Stomach smooth muscle (tissue), 2 donors: ENCODE results near the gene CDK4.
"Not testable (repeated sequence)": the region's sequence is repeated elsewhere in the genome, so short reads cannot be mapped to it uniquely, and the experiment has no call there.

Source experiments
- H3K27ac ChIP-seq: one replicate; pipeline ENCODE4 v1.7.0; 2013; ENCODE audit warnings: mild to moderate bottlenecking, low read length, inconsistent platforms
- H3K27me3 ChIP-seq, 2 donors: one replicate each; pipeline ENCODE4 v1.7.0; 2013; ENCODE audit warnings: low read length in 2 of 2; ENCODE audit not compliant: insufficient read depth in 2 of 2, control insufficient read depth in 1 of 2
- H3K36me3 ChIP-seq, 2 donors: one replicate each; pipeline ENCODE4 v1.7.0; 2013; ENCODE audit warnings: low read length in 2 of 2; ENCODE audit not compliant: control insufficient read depth in 2 of 2, insufficient read depth in 2 of 2
- H3K4me1 ChIP-seq: one replicate; pipeline ENCODE4 v1.7.0; 2013; ENCODE audit warnings: low read length; ENCODE audit not compliant: control insufficient read depth, insufficient read depth
- H3K4me3 ChIP-seq, 2 donors: one replicate each; pipeline ENCODE4 v1.7.0; 2013; ENCODE audit warnings: low read length in 2 of 2
- H3K9ac ChIP-seq, 2 donors: one replicate each; pipeline ENCODE4 v1.7.0; 2013; ENCODE audit warnings: low read length in 2 of 2, mild to moderate bottlenecking in 1 of 2
- H3K9me3 ChIP-seq, 2 donors: one replicate each; pipeline ENCODE4 v1.7.0; 2013; ENCODE audit warnings: low read length in 2 of 2; ENCODE audit not compliant: control insufficient read depth in 2 of 2
- donor health status: healthy.
- donor health status: Pancreatic carcinoma.

Gene CDK4

DNA sequence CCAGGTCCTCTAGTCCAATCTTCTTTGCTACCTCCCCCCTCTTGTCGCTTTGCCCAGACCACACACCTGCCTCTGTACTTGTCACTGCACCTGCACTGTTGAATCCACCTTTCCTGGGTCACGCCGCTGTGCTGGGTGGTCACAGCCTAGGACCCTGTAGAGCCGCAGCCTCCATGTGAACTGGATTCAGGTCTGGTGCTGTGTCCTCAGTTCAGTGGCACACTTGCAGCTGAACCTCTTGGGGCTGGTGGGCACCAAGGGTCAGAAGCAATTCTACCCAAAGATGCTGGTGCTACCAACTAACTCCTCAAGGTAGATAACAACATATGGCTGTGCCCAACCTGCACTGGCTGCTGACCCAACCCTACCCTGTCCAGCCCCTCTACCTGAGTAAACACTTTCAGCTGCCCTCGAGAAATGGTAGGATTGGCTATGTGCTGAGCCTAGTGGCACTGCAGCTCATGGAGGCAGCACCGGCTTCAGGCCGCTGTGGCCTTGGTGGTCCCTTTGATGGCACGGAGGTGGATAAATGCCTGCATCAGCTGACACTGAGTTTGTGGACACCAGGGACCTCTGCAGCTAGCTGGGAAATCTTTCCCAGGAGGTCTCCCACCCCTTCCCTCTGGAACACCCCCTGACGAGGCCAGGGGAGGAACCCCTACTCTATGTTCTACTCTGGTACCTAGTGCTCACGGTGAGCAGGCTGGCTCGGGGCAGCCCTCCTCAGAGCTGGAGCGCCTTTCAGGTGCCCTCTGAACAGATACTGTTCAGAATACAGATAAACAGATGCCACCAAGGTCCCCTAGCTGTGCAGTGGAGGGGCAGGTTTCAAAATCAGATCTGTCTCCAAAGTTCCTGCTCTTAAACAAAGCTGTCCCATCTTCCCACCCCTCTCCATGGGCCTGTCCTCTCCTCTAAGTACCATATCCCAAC, 27.8 kb downstream of the CDK4 start:
- H3K9me3 ChIP-seq, result no peaks in the 10 kb centered on the region
- peaks cover 20 to 33% of the 10 kb centered on the region in 2 donors for H3K27me3 ChIP-seq
- no peak overlapping the region for H3K4me3 ChIP-seq
- no peak overlapping the region for H3K27ac ChIP-seq
- no peak overlapping the region for H3K9ac ChIP-seq
- H3K4me1 ChIP-seq, result peaks cover 18% of the 10 kb centered on the region
- peaks cover 12 to 22% of the 10 kb centered on the region in 2 donors for H3K36me3 ChIP-seq

DNA sequence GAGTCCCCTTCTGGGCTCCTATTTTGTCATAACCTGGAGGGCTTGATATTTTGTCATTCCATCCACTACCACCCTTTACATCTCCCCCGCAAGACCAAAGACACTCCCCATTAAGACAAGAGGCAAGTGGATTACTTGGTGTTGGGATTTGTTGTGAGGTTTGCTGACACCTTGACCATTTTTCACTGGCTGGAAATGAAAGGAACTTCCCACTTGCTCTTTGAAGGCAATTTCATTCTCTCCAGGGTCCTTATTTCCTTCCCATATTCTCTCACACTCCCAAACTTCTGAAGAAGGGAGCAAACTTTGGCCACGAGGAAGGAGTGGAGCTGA, 28.5 kb downstream of the CDK4 start:
- no peak overlapping the region for H3K27ac ChIP-seq
- H3K4me1 ChIP-seq, result peaks cover 18% of the 10 kb centered on the region
- no peak overlapping the region for H3K4me3 ChIP-seq
- peaks cover 18 to 27% of the 10 kb centered on the region in 2 donors for H3K36me3 ChIP-seq
- peaks cover 20 to 33% of the 10 kb centered on the region in 2 donors for H3K27me3 ChIP-seq
- no peaks in the 10 kb centered on the region for H3K9me3 ChIP-seq
- H3K9ac ChIP-seq, result no peak overlapping the region

DNA sequence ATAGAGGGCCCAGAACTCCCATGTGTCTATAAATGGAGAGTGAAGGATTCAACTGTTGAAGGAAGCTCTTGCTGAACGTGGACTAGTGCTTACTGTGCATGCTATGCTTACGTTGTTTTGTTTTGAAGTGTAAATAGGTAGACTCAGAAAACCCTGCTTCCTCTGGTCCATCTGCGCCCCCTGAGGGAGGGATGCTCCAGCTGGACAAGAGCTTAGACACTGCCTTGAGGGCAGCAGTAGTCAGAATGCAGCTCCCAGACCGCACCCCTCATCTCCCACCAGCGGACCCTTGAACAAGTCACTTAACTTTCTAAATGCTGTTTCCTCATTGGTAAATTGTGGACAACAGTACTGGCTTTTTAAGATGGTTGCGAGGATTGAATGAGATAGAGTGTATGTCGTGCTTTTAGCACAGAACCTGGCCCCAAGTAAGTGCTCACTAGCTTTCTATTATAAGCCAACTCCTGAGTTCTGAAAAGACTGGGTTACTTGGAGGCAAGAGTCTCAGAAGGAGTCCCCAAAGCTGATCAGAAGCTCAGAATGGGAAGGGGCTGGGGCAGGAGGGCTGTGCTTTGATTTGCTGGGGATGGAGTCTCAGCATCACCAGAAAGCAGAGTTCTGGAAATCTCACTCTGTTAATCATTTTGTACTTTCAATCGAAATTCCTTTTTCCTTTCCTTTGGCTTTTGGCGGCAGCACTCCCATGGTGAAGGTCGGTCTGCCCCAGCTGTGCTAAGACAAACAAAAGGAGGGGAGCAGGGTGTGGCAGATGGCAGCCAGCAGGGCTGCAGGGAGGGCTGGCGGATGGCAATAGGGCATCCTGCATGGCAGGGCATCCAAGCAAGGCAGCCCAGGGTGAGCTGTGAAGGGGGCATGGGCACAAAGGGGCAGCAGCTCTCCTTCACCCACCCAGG, 29.1 kb downstream of the CDK4 start:
- Histone ChIP-seq H3K27me3 (peaks cover 20 to 29% of the 10 kb centered on the region in 2 donors), H3K9ac (no peak overlapping the region), H3K4me3 (no peak overlapping the region), H3K9me3 (no peaks in the 10 kb centered on the region), H3K36me3 (peaks cover 24 to 32% of the 10 kb centered on the region in 2 donors), H3K4me1 (peaks cover 18% of the 10 kb centered on the region), H3K27ac (no peak overlapping the region)

DNA sequence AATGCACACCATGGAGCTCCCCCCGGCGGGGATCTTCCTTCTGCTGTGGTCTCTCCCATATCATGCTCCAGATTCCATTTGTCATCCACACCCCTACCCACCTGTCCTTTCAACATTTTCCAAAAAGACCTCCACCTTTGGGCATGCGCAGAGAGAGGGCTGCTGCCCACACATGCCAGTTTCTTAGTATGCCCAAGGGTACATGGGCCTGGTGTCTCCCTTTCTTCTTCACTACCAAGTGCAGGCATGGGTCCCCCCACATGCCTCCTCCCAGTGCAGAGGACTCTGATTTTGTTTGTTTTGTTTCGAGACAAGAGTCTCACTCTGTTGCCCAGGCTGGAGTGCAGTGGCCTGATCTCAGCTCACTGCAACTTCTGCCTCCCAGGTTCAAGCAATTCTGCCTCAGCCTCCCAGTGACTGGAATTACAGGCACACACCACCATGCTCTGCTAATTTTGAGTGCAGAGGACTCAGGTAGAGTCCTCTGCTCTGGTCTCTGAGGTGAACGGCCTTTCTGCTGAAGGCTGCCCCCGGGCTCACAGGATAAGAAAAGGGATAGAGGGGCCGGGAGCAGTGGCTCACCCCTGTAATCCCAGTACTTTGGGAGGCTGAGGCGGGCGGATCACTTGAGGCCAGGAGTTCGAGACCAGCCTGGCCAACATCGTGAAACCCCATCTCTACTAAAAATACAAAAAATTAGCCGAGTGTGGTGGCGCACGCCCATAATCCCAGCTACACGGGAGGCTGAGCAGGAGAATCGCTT, 30.1 kb downstream of the CDK4 start:
- Histone ChIP-seq H3K4me1 (peaks cover 12% of the 10 kb centered on the region), H3K36me3 (peaks cover 32 to 37% of the 10 kb centered on the region in 2 donors), H3K27me3 (peaks cover 12 to 19% of the 10 kb centered on the region in 2 donors)
- not testable (repeated sequence) for H3K27ac ChIP-seq, H3K9me3 ChIP-seq, H3K9ac ChIP-seq, H3K4me3 ChIP-seq

DNA sequence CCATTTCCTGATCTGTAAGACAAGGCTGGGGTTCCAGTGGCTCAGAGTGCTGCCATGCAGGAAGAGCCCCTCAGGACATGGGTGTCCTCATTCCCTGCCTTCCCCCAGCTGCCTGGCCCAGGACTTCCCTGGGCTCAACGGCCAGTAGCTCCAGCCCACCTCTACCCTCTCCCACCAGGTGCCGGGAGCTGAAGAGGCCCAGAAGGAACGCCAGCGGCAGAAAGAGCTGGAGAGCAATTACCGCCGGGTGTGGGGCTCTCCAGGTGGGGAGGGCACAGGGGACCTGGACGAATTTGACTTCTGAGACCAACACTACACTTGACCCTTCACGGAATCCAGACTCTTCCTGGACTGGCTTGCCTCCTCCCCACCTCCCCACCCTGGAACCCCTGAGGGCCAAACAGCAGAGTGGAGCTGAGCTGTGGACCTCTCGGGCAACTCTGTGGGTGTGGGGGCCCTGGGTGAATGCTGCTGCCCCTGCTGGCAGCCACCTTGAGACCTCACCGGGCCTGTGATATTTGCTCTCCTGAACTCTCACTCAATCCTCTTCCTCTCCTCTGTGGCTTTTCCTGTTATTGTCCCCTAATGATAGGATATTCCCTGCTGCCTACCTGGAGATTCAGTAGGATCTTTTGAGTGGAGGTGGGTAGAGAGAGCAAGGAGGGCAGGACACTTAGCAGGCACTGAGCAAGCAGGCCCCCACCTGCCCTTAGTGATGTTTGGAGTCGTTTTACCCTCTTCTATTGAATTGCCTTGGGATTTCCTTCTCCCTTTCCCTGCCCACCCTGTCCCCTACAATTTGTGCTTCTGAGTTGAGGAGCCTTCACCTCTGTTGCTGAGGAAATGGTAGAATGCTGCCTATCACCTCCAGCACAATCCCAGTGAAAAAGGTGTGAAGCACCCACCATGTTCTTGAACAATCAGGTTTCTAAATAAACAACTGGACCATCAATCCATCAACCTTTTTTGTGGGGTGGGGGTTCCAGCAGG, 31.2 kb downstream of the CDK4 start:
- Histone ChIP-seq H3K9me3 (no peaks in the 10 kb centered on the region), H3K4me1 (peaks cover 1% of the 10 kb centered on the region), H3K27ac (no peak overlapping the region), H3K36me3 (peaks cover 43 to 48% of the 10 kb centered on the region in 2 donors), H3K4me3 (no peak overlapping the region), H3K27me3 (peaks cover 5 to 8% of the 10 kb centered on the region in 2 donors), H3K9ac (no peak overlapping the region)

DNA sequence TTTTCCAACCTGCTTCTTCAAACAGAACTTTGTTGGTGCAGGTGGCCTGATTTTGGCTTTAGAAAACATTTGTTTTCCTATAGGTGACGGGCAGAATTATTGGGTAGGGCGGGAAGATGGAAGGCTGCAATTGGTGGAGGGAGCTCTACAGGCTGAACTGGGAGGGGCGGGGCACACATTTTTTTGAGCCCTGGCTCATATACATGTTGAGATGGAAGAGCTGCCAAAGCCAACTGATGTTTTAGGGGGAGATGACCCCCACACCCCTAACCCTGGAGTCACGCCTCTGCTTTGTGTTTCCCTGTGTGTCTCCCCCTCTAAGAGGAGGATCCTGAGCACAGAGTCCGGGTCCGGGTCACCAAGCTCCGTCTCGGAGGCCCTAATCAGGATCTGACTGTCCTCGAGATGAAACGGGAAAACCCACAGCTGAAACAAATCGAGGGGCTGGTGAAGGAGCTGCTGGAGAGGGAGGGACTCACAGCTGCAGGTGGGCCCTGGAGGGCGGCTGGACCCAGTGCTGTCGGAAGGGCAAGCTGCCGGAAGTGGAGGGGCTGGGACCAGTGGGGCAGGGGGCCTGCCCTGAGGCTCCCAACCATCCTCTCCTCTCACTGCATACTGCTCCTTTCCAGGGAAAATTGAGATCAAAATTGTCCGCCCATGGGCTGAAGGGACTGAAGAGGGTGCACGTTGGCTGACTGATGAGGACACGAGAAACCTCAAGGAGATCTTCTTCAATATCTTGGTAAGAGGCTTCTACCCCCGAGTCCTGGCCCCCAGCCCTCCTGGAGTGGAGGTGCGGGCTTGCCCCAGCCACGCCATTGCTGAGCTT, 32.1 kb downstream of the CDK4 start:
- no peak overlapping the region for H3K9ac ChIP-seq
- H3K36me3 ChIP-seq, result peaks cover 49 to 54% of the 10 kb centered on the region in 2 donors
- H3K27ac ChIP-seq, result no peak overlapping the region
- no peak overlapping the region for H3K4me3 ChIP-seq
- peaks cover 1 to 5% of the 10 kb centered on the region in 2 donors for H3K27me3 ChIP-seq
- no peaks in the 10 kb centered on the region for H3K4me1 ChIP-seq
- no peaks in the 10 kb centered on the region for H3K9me3 ChIP-seq

DNA sequence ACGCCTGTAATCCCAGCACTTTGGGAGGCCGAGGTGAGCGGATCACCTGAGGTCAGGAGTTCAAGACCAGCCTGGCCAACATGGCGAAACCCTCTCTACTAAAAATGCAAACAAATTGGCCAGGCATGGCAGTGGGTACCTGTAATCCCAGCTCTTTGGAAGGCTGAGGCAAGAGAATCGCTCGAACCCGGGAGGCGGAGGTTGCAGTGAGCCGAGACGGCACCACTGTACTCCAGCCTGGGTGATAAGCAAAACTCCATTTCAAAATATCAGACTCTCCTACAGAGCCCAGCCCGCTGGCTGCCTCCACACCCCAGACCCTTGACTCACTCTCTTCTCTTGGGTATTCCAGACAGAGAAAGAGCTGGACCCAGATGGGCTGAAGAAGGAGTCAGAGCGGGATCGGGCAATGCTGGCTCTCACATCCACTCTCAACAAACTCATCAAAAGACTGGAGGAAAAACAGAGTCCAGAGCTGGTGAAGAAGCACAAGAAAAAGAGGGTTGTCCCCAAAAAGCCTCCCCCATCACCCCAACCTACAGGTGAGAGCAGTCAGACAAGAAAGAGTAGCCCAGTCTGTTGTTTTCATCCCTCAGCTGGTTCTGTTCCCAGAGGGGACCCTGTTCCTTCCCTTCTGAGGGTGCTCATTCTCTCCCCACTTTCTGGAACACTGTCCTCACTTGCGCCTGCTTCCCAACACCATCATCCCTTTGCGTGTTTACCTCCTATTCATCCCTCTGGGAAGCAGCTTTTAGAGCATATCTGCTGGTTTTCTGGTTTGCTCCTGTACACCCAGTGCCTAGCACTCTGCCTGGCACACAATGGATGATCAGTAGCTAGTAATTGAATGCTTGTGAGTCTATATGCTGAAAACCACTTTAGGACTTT, 33.2 kb downstream of the CDK4 start:
- peaks cover 52 to 54% of the 10 kb centered on the region in 2 donors for H3K36me3 ChIP-seq
- H3K9ac ChIP-seq, result no peak overlapping the region
- no peak overlapping the region for H3K27ac ChIP-seq
- H3K9me3 ChIP-seq, result no peaks in the 10 kb centered on the region
- no peak overlapping the region for H3K4me3 ChIP-seq
- no peaks in the 10 kb centered on the region for H3K4me1 ChIP-seq
- no peaks in the 10 kb centered on the region for H3K27me3 ChIP-seq

DNA sequence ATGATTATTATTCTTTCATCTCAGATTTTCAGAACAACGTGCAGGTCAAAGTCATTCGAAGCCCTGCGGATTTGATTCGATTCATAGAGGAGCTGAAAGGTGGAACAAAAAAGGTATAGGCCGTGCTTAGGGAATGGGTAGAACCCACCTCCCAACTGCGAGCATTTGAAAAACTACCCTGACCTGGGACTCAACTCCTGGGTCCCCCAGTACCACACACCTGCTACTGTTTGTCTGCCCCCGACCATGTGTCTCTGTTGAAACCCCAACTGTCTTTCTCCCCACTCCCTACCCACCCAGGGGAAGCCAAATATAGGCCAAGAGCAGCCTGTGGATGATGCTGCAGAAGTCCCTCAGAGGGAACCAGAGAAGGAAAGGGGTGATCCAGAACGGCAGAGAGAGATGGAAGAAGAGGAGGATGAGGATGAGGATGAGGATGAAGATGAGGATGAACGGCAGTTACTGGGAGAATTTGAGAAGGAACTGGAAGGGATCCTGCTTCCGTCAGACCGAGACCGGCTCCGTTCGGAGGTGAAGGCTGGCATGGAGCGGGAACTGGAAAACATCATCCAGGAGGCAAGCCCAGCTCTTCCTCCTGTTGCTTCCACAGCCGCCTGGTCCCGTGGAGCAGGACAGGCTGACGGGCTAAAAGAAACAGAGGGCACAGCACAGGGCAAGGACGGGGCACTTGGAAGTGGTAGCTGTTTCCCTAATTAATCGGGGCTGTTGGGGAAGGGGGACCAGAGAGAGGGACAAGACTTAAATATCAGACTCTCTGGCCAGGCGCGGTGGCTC, 34.1 kb downstream of the CDK4 start:
- Histone ChIP-seq H3K4me1 (no peaks in the 10 kb centered on the region), H3K27me3 (no peaks in the 10 kb centered on the region), H3K36me3 (peaks cover 54% of the 10 kb centered on the region in 2 donors), H3K4me3 (no peak overlapping the region), H3K9me3 (no peaks in the 10 kb centered on the region), H3K27ac (no peak overlapping the region), H3K9ac (no peak overlapping the region)
